Esophagus (tissue), 2 donors: ENCODE results near the gene CTNNA1. TPM values are rescaled to one million over a fixed set of nuclear protein-coding genes. Genes with fewer than 3 reads are reported as not detected.
"Not testable (repeated sequence)": the region's sequence is repeated elsewhere in the genome, so short reads cannot be mapped to it uniquely, and the experiment has no call there.

Experiments used
- H3K27ac ChIP-seq, 2 donors: one replicate each; pipeline ENCODE4 v1.5.1; 2013; ENCODE audit warnings: low read depth in 2 of 2, mild to moderate bottlenecking in 2 of 2, inconsistent platforms in 1 of 2, low read length in 1 of 2, moderate library complexity in 1 of 2
- H3K27me3 ChIP-seq, 2 donors: one replicate each; pipeline ENCODE4 v1.6.1; 2013; ENCODE audit warnings: low read length in 2 of 2, control low read depth in 1 of 2, mild to moderate bottlenecking in 1 of 2; ENCODE audit not compliant: insufficient read depth in 2 of 2, control insufficient read depth in 1 of 2
- H3K36me3 ChIP-seq, 2 donors: one replicate each; pipeline ENCODE4 v1.6.1; 2013; ENCODE audit warnings: low read length in 1 of 2; ENCODE audit not compliant: control insufficient read depth in 2 of 2, insufficient read depth in 2 of 2
- H3K4me1 ChIP-seq, 2 donors: one replicate each; pipeline ENCODE4 v1.6.1; 2013; ENCODE audit warnings: low read length in 1 of 2; ENCODE audit not compliant: control insufficient read depth in 2 of 2, insufficient read depth in 2 of 2
- H3K4me3 ChIP-seq, 2 donors: one replicate each; pipeline ENCODE4 v1.5.1; 2013; ENCODE audit warnings: low read length in 2 of 2, mild to moderate bottlenecking in 2 of 2, low read depth in 1 of 2, moderate library complexity in 1 of 2
- H3K9me3 ChIP-seq, 2 donors: one replicate each; pipeline ENCODE4 v1.6.1; 2013; ENCODE audit warnings: mild to moderate bottlenecking in 2 of 2, low read depth in 1 of 2, low read length in 1 of 2, moderate library complexity in 1 of 2; ENCODE audit not compliant: control insufficient read depth in 2 of 2, insufficient read depth in 1 of 2
- WGBS, 2 donors: extraction: QIAGEN DNeasy Blood & Tissue Kit; methylation state at CpG; one replicate each; pipeline ENCODE4 v1.1.7; 2013; 5-methylcytosine and 5-hydroxymethylcytosine counted together
- polyA plus RNA-seq, 2 donors: library from polyadenylated mRNA; stranded (reverse); fragments of 200-250 nt; gene quantifications; one replicate each; pipeline ENCODE4 v1.2.3, GENCODE V29; 2013
- donor health status: healthy with polysubstance abuse.
- donor health status: Bipolar disorder and iron deficiency.

Gene CTNNA1
- polyA plus RNA-seq, 2 donors, result 221 to 223 TPM

DNA sequence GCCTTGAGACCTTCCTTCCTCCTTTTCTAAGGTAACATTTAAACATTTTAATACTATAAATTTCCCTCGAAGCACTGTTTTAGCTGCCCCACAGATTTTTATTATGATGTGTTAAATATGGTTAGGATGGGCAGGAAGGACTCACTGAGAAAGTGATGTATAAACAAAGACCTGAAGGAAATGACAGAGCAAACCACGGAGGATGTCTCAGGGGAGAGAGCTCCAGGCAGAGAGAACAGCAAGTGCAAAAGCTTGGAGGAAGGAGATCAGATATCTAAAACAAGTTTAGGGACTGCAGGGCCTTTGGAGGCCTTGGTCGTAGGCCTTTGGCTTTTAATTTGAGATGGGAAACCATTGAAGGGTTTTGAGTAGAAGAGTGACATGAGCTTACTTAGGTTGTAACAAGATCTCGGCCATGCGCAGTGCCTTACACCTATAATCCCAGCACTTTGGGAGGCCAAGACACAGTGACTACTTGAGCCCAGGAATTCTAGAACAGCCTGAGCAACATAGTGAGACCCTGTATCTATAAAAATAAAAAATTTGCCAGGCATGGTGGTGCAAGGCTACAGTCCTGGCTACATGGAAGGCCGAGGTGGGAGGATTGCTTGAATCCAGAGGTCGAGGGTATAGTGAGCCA, 157.4 kb downstream of the CTNNA1 start:
- whole genome bisulfite sequencing, 2 donors, result 91% methylated on average over 7 of the region's 7 CpGs
- H3K36me3 ChIP-seq, result peaks cover 0 to 15% of the 10 kb centered on the region in 2 donors

DNA sequence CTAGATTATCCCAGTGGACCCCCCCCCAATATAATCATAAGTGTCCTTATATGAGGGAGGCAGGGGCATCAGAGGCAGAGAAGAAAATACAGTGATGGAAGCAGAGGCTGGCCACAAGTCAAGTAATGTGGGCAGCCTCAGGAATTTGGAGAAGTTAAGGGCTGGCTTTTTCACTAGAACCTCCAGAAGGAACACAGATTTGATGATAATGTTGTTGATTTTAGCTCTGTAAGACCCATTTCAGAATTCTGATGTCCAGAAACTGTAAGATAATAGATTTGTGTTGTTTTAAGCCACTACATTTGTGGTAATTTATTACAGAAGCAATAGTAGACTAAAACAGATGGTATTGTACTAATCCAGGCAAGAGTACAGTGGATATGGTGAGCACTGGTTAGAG, 158.2 kb downstream of the CTNNA1 start:
- Histone ChIP-seq H3K27me3 (no peaks in the 10 kb centered on the region), H3K4me1 (no peaks in the 10 kb centered on the region), H3K9me3 (no peaks in the 10 kb centered on the region), H3K4me3 (no peak overlapping the region), H3K27ac (no peak overlapping the region), H3K36me3 (peaks cover 0 to 14% of the 10 kb centered on the region in 2 donors)

More for the DNA sequence above, 157.4 kb downstream of the CTNNA1 start:
- Histone ChIP-seq H3K27me3 (no peaks in the 10 kb centered on the region), H3K4me3 (no peak overlapping the region), H3K9me3 (no peaks in the 10 kb centered on the region), H3K4me1 (no peaks in the 10 kb centered on the region), H3K27ac (no peak overlapping the region)

- WGBS, 2 donors, result 84 to 88% methylated on average over 4 of the region's 4 CpGs
- Histone ChIP-seq H3K36me3 (peaks cover 0 to 12% of the 10 kb centered on the region in 2 donors), H3K27ac (no peak overlapping the region), H3K9me3 (no peaks in the 10 kb centered on the region), H3K27me3 (no peaks in the 10 kb centered on the region), H3K4me1 (no peaks in the 10 kb centered on the region), H3K4me3 (no peak overlapping the region)
These were observed 158.9 kb downstream of the CTNNA1 start for GRCh38 chr5:138912093-138912492.

GRCh38 chr5:138913773-138914172, 160.5 kb downstream of the CTNNA1 start:
- Histone ChIP-seq H3K4me1 (no peaks in the 10 kb centered on the region), H3K27ac (no peak overlapping the region), H3K4me3 (no peak overlapping the region), H3K27me3 (no peaks in the 10 kb centered on the region), H3K36me3 (peaks cover 5 to 15% of the 10 kb centered on the region in 2 donors), H3K9me3 (no peaks in the 10 kb centered on the region)
- WGBS, 2 donors, result 94% methylated on average over 3 of the region's 3 CpGs

DNA sequence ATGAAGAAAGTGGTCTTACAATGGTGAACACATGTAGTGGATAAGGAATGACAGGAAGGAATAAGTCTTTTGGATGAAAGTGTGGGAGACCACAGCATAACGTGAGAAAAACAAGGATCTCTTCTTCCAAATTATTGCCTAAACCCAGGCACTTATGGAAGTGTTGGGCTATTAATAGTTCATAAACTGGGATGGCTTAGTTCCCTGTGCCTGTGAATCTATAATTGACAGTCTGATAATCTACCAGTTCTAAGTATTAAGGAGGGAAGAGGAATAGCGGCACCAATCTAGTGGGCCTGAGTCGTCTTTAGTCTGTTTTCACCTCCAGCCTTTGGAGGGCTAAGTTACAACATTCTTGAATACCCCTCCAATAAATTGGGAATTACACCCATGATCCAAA, 161.1 kb downstream of the CTNNA1 start:
- H3K4me3 ChIP-seq, result no peak overlapping the region
- 96% methylated on average over 3 of the region's 3 CpGs for WGBS, 2 donors
- H3K27ac ChIP-seq, result no peak overlapping the region
- H3K4me1 ChIP-seq, result no peaks in the 10 kb centered on the region
- no peaks in the 10 kb centered on the region for H3K9me3 ChIP-seq
- H3K27me3 ChIP-seq, result no peaks in the 10 kb centered on the region
- peaks cover 5 to 17% of the 10 kb centered on the region in 2 donors for H3K36me3 ChIP-seq

- Histone ChIP-seq H3K9me3 (no peaks in the 10 kb centered on the region), H3K36me3 (peaks cover 11 to 15% of the 10 kb centered on the region in 2 donors), H3K27me3 (no peaks in the 10 kb centered on the region), H3K27ac (no peak overlapping the region), H3K4me1 (no peaks in the 10 kb centered on the region), H3K4me3 (no peak overlapping the region)
- WGBS, 2 donors, result 73 to 80% methylated on average over 4 of the region's 4 CpGs
These were observed 165.5 kb downstream of the CTNNA1 start for GRCh38 chr5:138918686-138919085.

DNA sequence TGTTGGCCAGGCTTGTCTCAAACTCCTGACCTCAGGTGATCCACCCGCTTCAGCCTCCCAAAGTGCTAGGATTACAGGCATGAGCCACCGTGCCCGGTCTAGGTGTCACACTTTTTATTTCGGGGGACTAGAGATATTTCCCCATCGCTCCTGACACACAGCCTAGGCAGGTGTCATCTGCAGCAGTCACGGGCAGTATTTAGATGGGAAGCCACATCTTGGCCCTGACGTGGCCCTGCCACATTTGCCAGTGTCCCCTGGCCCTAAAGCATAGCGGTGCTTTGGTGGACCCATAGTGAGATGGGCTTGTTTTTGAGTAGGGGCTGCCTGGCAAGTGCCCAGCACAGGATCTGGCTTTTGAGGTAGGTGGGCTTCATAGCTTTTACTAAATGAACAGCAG, 167.0 kb downstream of the CTNNA1 start:
- Histone ChIP-seq H3K4me3 (no peak overlapping the region), H3K9me3 (no peaks in the 10 kb centered on the region), H3K27me3 (no peaks in the 10 kb centered on the region), H3K4me1 (no peaks in the 10 kb centered on the region), H3K36me3 (peaks cover 11 to 21% of the 10 kb centered on the region in 2 donors), H3K27ac (no peak overlapping the region)
- 91 to 97% methylated on average over 8 of the region's 8 CpGs for WGBS, 2 donors

- H3K4me3 ChIP-seq, H3K27me3 ChIP-seq, H3K4me1 ChIP-seq, H3K9me3 ChIP-seq, H3K27ac ChIP-seq: not testable (repeated sequence)
- 80 to 85% methylated on average over 2 of the region's 2 CpGs for WGBS, 2 donors
- H3K36me3 ChIP-seq, result peaks cover 17 to 32% of the 10 kb centered on the region in 2 donors
These were observed 168.1 kb downstream of the CTNNA1 start for GRCh38 chr5:138921362-138921761.

GRCh38 chr5:138922494-138922893, 169.3 kb downstream of the CTNNA1 start:
- H3K4me1 ChIP-seq, result peaks cover 0 to 2% of the 10 kb centered on the region in 2 donors
- no peaks in the 10 kb centered on the region for H3K27me3 ChIP-seq
- H3K9me3 ChIP-seq, result no peaks in the 10 kb centered on the region
- peaks cover 18 to 39% of the 10 kb centered on the region in 2 donors for H3K36me3 ChIP-seq
- H3K4me3 ChIP-seq, result no peak overlapping the region
- WGBS, 2 donors, result 95% methylated on average over 2 of the region's 2 CpGs
- H3K27ac ChIP-seq, result no peak overlapping the region

GRCh38 chr5:138925090-138925635, 171.9 kb downstream of the CTNNA1 start:
- peaks cover 0 to 2% of the 10 kb centered on the region in 2 donors for H3K4me1 ChIP-seq
- no peak overlapping the region for H3K4me3 ChIP-seq
- peaks cover 18 to 41% of the 10 kb centered on the region in 2 donors for H3K36me3 ChIP-seq
- H3K27me3 ChIP-seq, result no peaks in the 10 kb centered on the region
- no peaks in the 10 kb centered on the region for H3K9me3 ChIP-seq
- WGBS, 2 donors, result 91 to 92% methylated on average over 12 of the region's 12 CpGs
- H3K27ac ChIP-seq, result no peak overlapping the region
